ENCODE data around the gene MOB2.

DNA sequence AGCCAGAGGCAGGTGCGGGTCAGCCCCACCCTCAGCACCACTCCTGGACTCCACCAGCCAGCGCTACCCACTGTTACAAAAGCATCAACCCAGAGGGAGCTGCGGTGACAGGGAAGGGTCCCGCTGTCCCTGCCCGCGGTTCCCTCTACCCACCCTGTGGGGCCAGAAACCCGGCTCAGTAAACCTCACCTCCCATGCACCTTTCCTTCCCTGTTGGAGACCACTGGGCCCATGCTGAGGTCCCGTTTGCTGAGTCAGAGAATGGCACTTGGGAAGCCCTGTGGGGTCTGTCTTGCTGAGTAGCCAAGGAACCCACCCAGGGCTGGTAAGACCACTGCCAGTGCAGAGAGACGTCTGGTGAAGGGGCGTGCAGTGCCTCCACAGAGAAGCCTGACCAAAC is 42.1 kb upstream of the MOB2 start:
- TF ChIP-seq EZH2 (IDR thresholded peaks at IDR 0.05) (no peak), POLR2AphosphoS5 (IDR thresholded peaks at IDR 0.05; ENCODE audit: borderline replicate concordance, low read depth, low read length) (no peak)

Data from SK-N-MC (cell line).